H9 (cell line): ENCODE measurements around the gene DOHH. TPM values are rescaled to one million over a fixed set of nuclear protein-coding genes. Genes with fewer than 3 reads are reported as not detected.

Source experiments
- DNase-seq: peaks from one replicate; pipeline ENCODE4 v3.0.0-alpha.2; 2017
- H2AFZ ChIP-seq: one replicate; pipeline ENCODE4 v1.6.1; 2013; ENCODE audit warnings: mild to moderate bottlenecking, low read length, control low read depth, moderate library complexity
- H2AK5ac ChIP-seq: 2 replicates; pipeline ENCODE4 v1.6.1; 2013; ENCODE audit warnings: low read length, control low read depth, mixed read lengths; ENCODE audit not compliant: insufficient read length
- H2BK120ac ChIP-seq: one replicate; pipeline ENCODE4 v1.6.1; 2013; ENCODE audit warnings: low read depth, mild to moderate bottlenecking, low read length, control low read depth, inconsistent platforms; ENCODE audit not compliant: poor library complexity, severe bottlenecking
- H2BK12ac ChIP-seq: 2 replicates; pipeline ENCODE4 v1.6.1; 2013; ENCODE audit warnings: low read length, control low read depth, mixed read lengths, low read depth; ENCODE audit not compliant: insufficient read length
- H2BK15ac ChIP-seq: 2 replicates; pipeline ENCODE4 v1.6.1; 2013; ENCODE audit warnings: low read depth, low read length, control low read depth
- H2BK20ac ChIP-seq: one replicate; pipeline ENCODE4 v1.6.1; 2013; ENCODE audit warnings: low read depth, mild to moderate bottlenecking, low read length, control low read depth, inconsistent platforms; ENCODE audit not compliant: poor library complexity, severe bottlenecking
- H2BK5ac ChIP-seq: 2 replicates; pipeline ENCODE4 v1.6.1; 2013; ENCODE audit warnings: low read length, control low read depth, mixed read lengths; ENCODE audit not compliant: insufficient read length
- H3K14ac ChIP-seq: 2 replicates; pipeline ENCODE4 v1.6.1; 2013; ENCODE audit warnings: low read length, control low read depth; ENCODE audit not compliant: insufficient read depth
- H3K18ac ChIP-seq: 2 replicates; pipeline ENCODE4 v1.6.1; 2013; ENCODE audit warnings: low read depth, mild to moderate bottlenecking, mixed read lengths, low read length, control low read depth; ENCODE audit not compliant: insufficient read length
- H3K23ac ChIP-seq: 2 replicates; pipeline ENCODE4 v1.6.1; 2013; ENCODE audit warnings: low read length, control low read depth, mixed read lengths, low read depth; ENCODE audit not compliant: insufficient read length
- H3K23me2 ChIP-seq: 2 replicates; pipeline ENCODE4 v1.6.1; 2013; ENCODE audit warnings: low read depth, mild to moderate bottlenecking, mixed read lengths, low read length, control low read depth; ENCODE audit not compliant: insufficient read length, poor library complexity, severe bottlenecking
- H3K27ac ChIP-seq: 2 replicates; pipeline ENCODE4 v1.5.1; 2013; ENCODE audit warnings: low read length, control low read depth, mixed read lengths, low read depth; ENCODE audit not compliant: insufficient read length
- H3K27me3 ChIP-seq: 2 replicates; pipeline ENCODE4 v1.6.1; 2013; ENCODE audit warnings: low read length, control low read depth, inconsistent platforms; ENCODE audit not compliant: insufficient read depth
- H3K4ac ChIP-seq: 2 replicates; pipeline ENCODE4 v1.6.1; 2013; ENCODE audit warnings: low read depth, mild to moderate bottlenecking, control low read depth, inconsistent platforms, low read length, moderate library complexity
- H3K4me1 ChIP-seq: 2 replicates; pipeline ENCODE4 v1.6.1; 2013; ENCODE audit warnings: low read length, control low read depth, inconsistent platforms; ENCODE audit not compliant: insufficient read depth
- H3K4me2 ChIP-seq: 2 replicates; pipeline ENCODE4 v1.6.1; 2013; ENCODE audit warnings: low read length, control low read depth, mixed read lengths; ENCODE audit not compliant: insufficient read length, insufficient read depth
- H3K56ac ChIP-seq: 2 replicates; pipeline ENCODE4 v1.6.1; 2013; ENCODE audit warnings: low read depth, mild to moderate bottlenecking, mixed read lengths, low read length, control low read depth; ENCODE audit not compliant: insufficient read length
- H3K79me1 ChIP-seq: 2 replicates; pipeline ENCODE4 v1.6.1; 2013; ENCODE audit warnings: low read depth, mild to moderate bottlenecking, moderate library complexity, low read length, control low read depth, inconsistent platforms; ENCODE audit not compliant: insufficient read depth, poor library complexity, severe bottlenecking
- H3K79me2 ChIP-seq: 2 replicates; pipeline ENCODE4 v1.6.1; 2013; ENCODE audit warnings: low read length, control low read depth, inconsistent platforms; ENCODE audit not compliant: insufficient read depth
- H3K9ac ChIP-seq: 2 replicates; pipeline ENCODE4 v1.6.1; 2013; ENCODE audit warnings: low read length, control low read depth, mixed read lengths; ENCODE audit not compliant: insufficient read length; ENCODE audit errors: extremely low read depth
- H3K9me3 ChIP-seq: one replicate; pipeline ENCODE4 v1.6.1; 2013; ENCODE audit warnings: low read depth, low read length, inconsistent platforms; ENCODE audit not compliant: control insufficient read depth
- H3T11ph ChIP-seq: one replicate; pipeline ENCODE4 v1.6.1; 2013; ENCODE audit warnings: mild to moderate bottlenecking, low read length, control low read depth, inconsistent platforms
- H4K20me1 ChIP-seq: one replicate; pipeline ENCODE4 v1.6.1; 2013; ENCODE audit not compliant: control insufficient read depth, insufficient read length, insufficient read depth
- H4K5ac ChIP-seq: 2 replicates; pipeline ENCODE4 v1.6.1; 2013; ENCODE audit warnings: low read depth, mild to moderate bottlenecking, mixed read lengths, low read length, control low read depth; ENCODE audit not compliant: insufficient read length
- H4K8ac ChIP-seq: replicated peaks from 2 replicates; pipeline ENCODE4 v1.6.1; 2013; ENCODE audit warnings: low read length, control low read depth, mixed read lengths, low read depth; ENCODE audit not compliant: insufficient read length
- H4K91ac ChIP-seq: 2 replicates; pipeline ENCODE4 v1.6.1; 2013; ENCODE audit warnings: low read depth, mild to moderate bottlenecking, moderate library complexity, mixed read lengths, low read length, control low read depth; ENCODE audit not compliant: insufficient read length
- H3K27ac Mint-ChIP-seq, 3 experiments: 2 replicates in 2 of 3; 3 replicates in 1 of 3; pipeline ENCODE4 v1.8.0; 2020 to 2021; ENCODE audit warnings: mixed read lengths in 3 of 3, mild to moderate bottlenecking in 1 of 3, moderate library complexity in 1 of 3
- H3K27me3 Mint-ChIP-seq: 2 replicates; pipeline ENCODE4 v1.8.0; 2021; ENCODE audit warnings: low read depth, mild to moderate bottlenecking, moderate library complexity, mixed read lengths
- H3K36me3 Mint-ChIP-seq, 3 experiments: 2 replicates in 2 of 3; 3 replicates in 1 of 3; pipeline ENCODE4 v1.8.0; 2020 to 2021; ENCODE audit warnings: low read depth in 3 of 3, mixed read lengths in 3 of 3; ENCODE audit not compliant: insufficient read depth in 1 of 3
- H3K4me1 Mint-ChIP-seq, 2 experiments: 2 replicates each; pipeline ENCODE4 v1.8.0; 2020; ENCODE audit warnings: mixed read lengths in 2 of 2
- H3K4me3 Mint-ChIP-seq, 2 experiments: 2 replicates in 1 of 2; 3 replicates in 1 of 2; pipeline ENCODE4 v1.8.0; 2020 to 2021; ENCODE audit warnings: mild to moderate bottlenecking in 2 of 2, mixed read lengths in 2 of 2, moderate library complexity in 1 of 2
- H3K9me3 Mint-ChIP-seq, 2 experiments: 2 replicates in 1 of 2; 3 replicates in 1 of 2; pipeline ENCODE4 v1.8.0; 2020; ENCODE audit warnings: mild to moderate bottlenecking in 2 of 2, mixed read lengths in 2 of 2, moderate library complexity in 1 of 2
- CTCF ChIP-seq: fragments of 200-600 bp; sonication (generic); conservative IDR thresholded peaks from 3 replicates; pipeline ENCODE4 v1.8.0; 2021; ENCODE audit warnings: antibody characterized with exemption, mild to moderate bottlenecking
- WGBS: extraction: QIAGEN DNeasy Blood & Tissue Kit; methylation state at CpG from one replicate; pipeline ENCODE4 v1.1.7; 2013; ENCODE audit warnings: missing lambda C conversion rate, low lambda C conversion rate, mixed read lengths; ENCODE audit not compliant: insufficient read length; ENCODE audit errors: extremely low coverage; 5-methylcytosine and 5-hydroxymethylcytosine counted together
- total RNA-seq: library from RNA; stranded (reverse); gene quantifications from 2 replicates; pipeline ENCODE4 v1.2.1, GENCODE V29; 2021

The DOHH gene
- total RNA-seq, 1 experiment from 2014 or later, result 16.5 TPM

GRCh38 chr19:3515891-3516422 lies 15.5 kb upstream of the DOHH start:
- Histone ChIP-seq H2BK20ac (no peak overlapping the region), H3T11ph (no peak overlapping the region), H4K91ac (no peak overlapping the region), H3K9me3 (no peaks in the 10 kb centered on the region), H2AK5ac (no peak overlapping the region), H2BK5ac (no peak overlapping the region), H3K4me2 (no peak overlapping the region), H3K14ac (no peak overlapping the region; the same call in 1 of the 2 replicates), H3K79me1 (no peaks in the 10 kb centered on the region), H3K23me2 (no peaks in the 10 kb centered on the region), H3K79me2 (peaks cover 1% of the 10 kb centered on the region; the same call in 1 of the 2 replicates), H2BK120ac (no peak overlapping the region), H4K5ac (no peak overlapping the region), H4K8ac (no peak overlapping the region), H2BK15ac (no peak overlapping the region), H3K56ac (no peak overlapping the region), H2AFZ (no peak overlapping the region), H4K20me1 (no peaks in the 10 kb centered on the region), H3K4ac (no peak overlapping the region), H3K4me1 (peaks cover 3% of the 10 kb centered on the region; the same call in 1 of the 2 replicates), H3K18ac (no peak overlapping the region), H3K9ac (no peak overlapping the region), H3K27ac (no peak overlapping the region), H3K23ac (no peak overlapping the region), H2BK12ac (no peak overlapping the region), H3K27me3 (no peaks in the 10 kb centered on the region)
- Mint-ChIP-seq H3K9me3 (no peaks in the 10 kb centered on the region; a peak in 1 of 5 replicates), H3K27me3 (no peaks in the 10 kb centered on the region; the same call in 1 of the 2 replicates), H3K36me3 (peaks cover 0 to 13% (median 2%) of the 10 kb centered on the region in 3 experiments; a peak in 5 of 7 replicates), H3K4me3 (no peak overlapping the region), H3K27ac (peak overlapping the region; percentile 22 to 53 (median 52); a peak in 3 of 7 replicates), H3K4me1 (peaks cover 34 to 43% of the 10 kb centered on the region in 2 experiments)
- TF ChIP-seq CTCF, result no peak
- WGBS, result no CpG with 5 or more reads among the region's 15 CpGs
- DNase-seq, result no peak
